DOHH2 (cell line): ENCODE results near the gene PAPSS2.

ENCODE experiments used
- H3F3A ChIP-seq: fragments of 200-600 bp; sonication (generic), shearing (Covaris generic); 2 replicates; pipeline ENCODE4 v1.6.0; 2016; ENCODE audit warnings: antibody characterized with exemption, mild to moderate bottlenecking; ENCODE audit not compliant: control insufficient read depth, insufficient read depth
- H3K27ac ChIP-seq: fragments of 200-600 bp; sonication (generic); 2 replicates; pipeline ENCODE4 v1.5.1; 2014; ENCODE audit warnings: low read depth, mild to moderate bottlenecking, low read length, moderate library complexity
- H3K27me3 ChIP-seq: fragments of 200-600 bp; sonication (generic); 2 replicates; pipeline ENCODE4 v1.6.1; 2014; ENCODE audit warnings: mild to moderate bottlenecking, low read length, mixed read lengths; ENCODE audit not compliant: control insufficient read depth
- H3K36me3 ChIP-seq: fragments of 200-600 bp; sonication (generic); 2 replicates; pipeline ENCODE4 v1.6.1; 2014; ENCODE audit warnings: mild to moderate bottlenecking, low read length, moderate library complexity, mixed read lengths; ENCODE audit not compliant: control insufficient read depth
- H3K4me1 ChIP-seq: fragments of 200-600 bp; sonication (generic); 2 replicates; pipeline ENCODE4 v1.6.1; 2014; ENCODE audit warnings: mild to moderate bottlenecking, low read length, mixed read lengths; ENCODE audit not compliant: control insufficient read depth
- H3K4me2 ChIP-seq: fragments of 200-600 bp; sonication (generic); 2 replicates; pipeline ENCODE4 v1.6.0; 2014; ENCODE audit warnings: mild to moderate bottlenecking, low read length, moderate library complexity
- H3K4me3 ChIP-seq: fragments of 200-600 bp; sonication (generic); 2 replicates; pipeline ENCODE4 v1.5.1; 2014; ENCODE audit warnings: mild to moderate bottlenecking, low read length, mixed read lengths
- H3K79me2 ChIP-seq: fragments of 200-600 bp; sonication (generic); 2 replicates; pipeline ENCODE4 v1.6.1; 2014; ENCODE audit warnings: mild to moderate bottlenecking, low read length, mixed read lengths; ENCODE audit not compliant: control insufficient read depth
- H3K9me2 ChIP-seq: fragments of 200-600 bp; sonication (generic); replicated peaks from 2 replicates; pipeline ENCODE4 v1.6.1; 2014; ENCODE audit warnings: mild to moderate bottlenecking, low read length, mixed read lengths; ENCODE audit not compliant: control insufficient read depth
- H3K9me3 ChIP-seq: fragments of 200-600 bp; sonication (generic); 2 replicates; pipeline ENCODE4 v1.6.1; 2014; ENCODE audit warnings: antibody characterized with exemption, low read length, mixed read lengths; ENCODE audit not compliant: control insufficient read depth, insufficient read depth
- H4K20me1 ChIP-seq: fragments of 200-600 bp; sonication (generic); 2 replicates; pipeline ENCODE4 v1.6.0; 2014; ENCODE audit warnings: low read depth, mild to moderate bottlenecking, antibody characterized with exemption, low read length, moderate library complexity; ENCODE audit not compliant: control insufficient read depth, insufficient read depth
- EZH2phosphoT487 ChIP-seq: fragments of 200-600 bp; sonication (generic); IDR thresholded peaks from 2 replicates; pipeline ENCODE4 v1.6.1; 2017; ENCODE audit warnings: borderline replicate concordance, mild to moderate bottlenecking, antibody characterized with exemption, low read length, moderate library complexity, mixed read lengths
- TF ChIP-seq, protein P1 (sequence below): fragments of 200-600 bp; sonication (generic); IDR thresholded peaks from one replicate; pipeline ENCODE4 v1.5.1; 2014; ENCODE audit warnings: antibody characterized with exemption, mild to moderate bottlenecking, low read depth, low read length; ENCODE audit not compliant: poor library complexity, severe bottlenecking

PAPSS2 gene

DNA sequence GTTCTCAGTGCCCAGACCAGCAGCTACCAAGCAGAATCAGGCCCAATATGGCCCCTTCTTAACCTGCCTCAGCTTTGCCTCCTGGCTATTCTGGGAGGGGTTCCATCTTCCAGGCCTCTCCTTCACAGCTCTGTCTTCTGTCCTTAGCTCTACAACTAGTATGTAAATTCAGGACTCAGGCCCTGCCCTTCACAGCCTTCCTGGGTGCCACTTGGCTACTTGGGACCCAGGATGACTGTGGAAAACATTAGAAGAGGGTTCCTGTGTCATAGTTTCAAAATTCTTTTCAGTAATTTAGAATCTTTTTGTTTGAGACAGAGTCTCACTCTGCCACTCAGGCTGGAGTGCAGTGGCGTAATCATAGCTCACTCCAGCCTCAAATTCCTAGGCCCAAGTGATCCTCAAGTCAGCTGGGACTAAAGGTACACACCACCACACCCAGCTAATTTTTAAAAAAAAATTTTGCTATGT, 33.2 kb upstream of the PAPSS2 start:
- H3F3A ChIP-seq = no peaks in the 10 kb centered on the region
- H4K20me1 ChIP-seq = no peaks in the 10 kb centered on the region
- TF ChIP-seq EZH2phosphoT487 = no peak
- TF ChIP-seq, protein P1, sequence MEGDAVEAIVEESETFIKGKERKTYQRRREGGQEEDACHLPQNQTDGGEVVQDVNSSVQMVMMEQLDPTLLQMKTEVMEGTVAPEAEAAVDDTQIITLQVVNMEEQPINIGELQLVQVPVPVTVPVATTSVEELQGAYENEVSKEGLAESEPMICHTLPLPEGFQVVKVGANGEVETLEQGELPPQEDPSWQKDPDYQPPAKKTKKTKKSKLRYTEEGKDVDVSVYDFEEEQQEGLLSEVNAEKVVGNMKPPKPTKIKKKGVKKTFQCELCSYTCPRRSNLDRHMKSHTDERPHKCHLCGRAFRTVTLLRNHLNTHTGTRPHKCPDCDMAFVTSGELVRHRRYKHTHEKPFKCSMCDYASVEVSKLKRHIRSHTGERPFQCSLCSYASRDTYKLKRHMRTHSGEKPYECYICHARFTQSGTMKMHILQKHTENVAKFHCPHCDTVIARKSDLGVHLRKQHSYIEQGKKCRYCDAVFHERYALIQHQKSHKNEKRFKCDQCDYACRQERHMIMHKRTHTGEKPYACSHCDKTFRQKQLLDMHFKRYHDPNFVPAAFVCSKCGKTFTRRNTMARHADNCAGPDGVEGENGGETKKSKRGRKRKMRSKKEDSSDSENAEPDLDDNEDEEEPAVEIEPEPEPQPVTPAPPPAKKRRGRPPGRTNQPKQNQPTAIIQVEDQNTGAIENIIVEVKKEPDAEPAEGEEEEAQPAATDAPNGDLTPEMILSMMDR = no peak
- no peaks in the 10 kb centered on the region for H3K36me3 ChIP-seq
- no peaks in the 10 kb centered on the region for H3K4me1 ChIP-seq
- H3K27me3 ChIP-seq = 0 out of 2 replicates have a peak, but pooled peaks cover 3% of the 10 kb centered on the region
- H3K79me2 ChIP-seq = no peaks in the 10 kb centered on the region
- no peak overlapping the region for H3K27ac ChIP-seq
- H3K9me2 ChIP-seq = no peaks in the 10 kb centered on the region
- no peak overlapping the region for H3K4me2 ChIP-seq
- no peaks in the 10 kb centered on the region for H3K9me3 ChIP-seq
- H3K4me3 ChIP-seq = no peak overlapping the region

DNA sequence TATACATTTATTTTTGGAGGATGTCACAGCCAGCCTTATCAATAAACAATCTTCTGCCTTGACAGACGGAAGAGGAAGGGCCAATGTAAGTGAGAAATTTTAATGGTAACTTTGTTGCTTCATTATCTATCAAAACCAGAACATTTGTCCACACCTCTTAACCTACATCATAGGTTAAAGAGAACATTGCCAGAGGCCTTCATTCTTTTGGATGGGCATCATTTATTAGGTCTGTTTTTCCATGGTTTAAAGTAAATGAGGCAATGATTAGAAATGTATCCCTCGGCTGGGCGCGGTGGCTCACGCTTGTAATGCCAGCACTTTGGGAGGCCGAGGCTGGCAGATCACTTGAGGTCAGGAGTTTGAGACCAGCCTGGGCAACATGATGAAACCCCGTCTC, 29.5 kb upstream of the PAPSS2 start:
- Histone ChIP-seq H3K4me1 (no peaks in the 10 kb centered on the region), H3K9me3 (no peaks in the 10 kb centered on the region), H3F3A (no peaks in the 10 kb centered on the region), H3K36me3 (no peaks in the 10 kb centered on the region), H3K4me3 (no peak overlapping the region), H3K79me2 (no peaks in the 10 kb centered on the region), H4K20me1 (no peaks in the 10 kb centered on the region), H3K4me2 (no peak overlapping the region), H3K27ac (no peak overlapping the region), H3K9me2 (no peaks in the 10 kb centered on the region), H3K27me3 (no peaks in the 10 kb centered on the region)
- TF ChIP-seq, protein P1 = no peak
- no peak for TF ChIP-seq EZH2phosphoT487

DNA sequence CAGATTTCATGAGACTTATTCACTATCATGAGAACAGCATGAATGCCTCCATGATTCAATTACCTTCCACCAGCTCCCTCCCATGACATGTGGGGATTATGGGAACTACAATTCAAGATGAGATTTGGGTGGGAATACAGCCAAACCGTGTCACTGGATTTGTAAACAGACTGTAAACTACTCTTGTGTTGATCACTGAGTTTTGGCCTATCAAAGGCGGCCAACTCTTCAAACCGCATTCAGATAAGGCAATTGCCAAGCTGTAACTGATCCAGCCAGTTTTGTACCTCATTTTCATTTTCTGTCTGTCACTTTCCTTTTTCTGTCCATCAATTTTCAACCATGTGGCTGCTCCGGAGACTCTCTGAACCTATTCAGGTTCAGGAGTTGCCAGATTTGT, 27.2 kb upstream of the PAPSS2 start:
- H3K79me2 ChIP-seq = no peaks in the 10 kb centered on the region
- no peak overlapping the region for H3K27ac ChIP-seq
- H3F3A ChIP-seq = no peaks in the 10 kb centered on the region
- no peaks in the 10 kb centered on the region for H4K20me1 ChIP-seq
- H3K4me2 ChIP-seq = no peak overlapping the region
- H3K4me1 ChIP-seq = no peaks in the 10 kb centered on the region
- no peak overlapping the region for H3K4me3 ChIP-seq
- TF ChIP-seq, protein P1 = no peak
- no peak for TF ChIP-seq EZH2phosphoT487
- H3K9me3 ChIP-seq = no peaks in the 10 kb centered on the region
- H3K36me3 ChIP-seq = no peaks in the 10 kb centered on the region
- H3K27me3 ChIP-seq = no peaks in the 10 kb centered on the region
- H3K9me2 ChIP-seq = no peaks in the 10 kb centered on the region

DNA sequence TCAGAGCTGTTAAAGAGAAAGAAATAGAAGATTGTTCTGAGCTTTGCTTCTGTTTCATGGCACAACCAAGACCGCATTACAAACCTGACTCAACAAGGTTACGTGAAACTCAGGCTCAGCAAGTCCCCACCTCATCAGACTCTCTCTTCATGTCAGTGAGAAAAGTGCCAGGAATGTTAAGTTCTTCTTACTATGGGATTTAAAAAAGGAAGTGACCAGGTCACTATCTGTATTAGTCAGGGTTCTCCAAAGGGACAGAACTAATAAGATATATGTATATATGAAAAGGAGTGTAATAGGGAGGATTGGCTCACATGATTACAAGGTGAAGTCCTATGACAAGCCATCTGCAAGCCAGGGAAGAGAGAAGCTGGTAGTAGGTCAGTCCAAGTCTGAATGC, 25.4 kb upstream of the PAPSS2 start:
- Histone ChIP-seq H3K4me1 (no peaks in the 10 kb centered on the region), H3F3A (no peaks in the 10 kb centered on the region), H3K27me3 (no peaks in the 10 kb centered on the region), H3K9me2 (no peaks in the 10 kb centered on the region), H3K79me2 (no peaks in the 10 kb centered on the region), H3K27ac (no peak overlapping the region), H4K20me1 (no peaks in the 10 kb centered on the region), H3K4me3 (no peak overlapping the region), H3K36me3 (no peaks in the 10 kb centered on the region), H3K9me3 (no peaks in the 10 kb centered on the region), H3K4me2 (no peak overlapping the region)
- no peak for TF ChIP-seq EZH2phosphoT487
- TF ChIP-seq, protein P1 = no peak
